ENCODE data around the gene ESPNL. TPM values are rescaled to one million over a fixed set of nuclear protein-coding genes. Genes with fewer than 3 reads are reported as not detected.

ESPNL gene
- total and polyA plus RNA-seq, 9 of the 15 experiments (the other 6 are each of a cell fraction or from before 2014, with no cell fraction given) = 0.03 to 0.09 (median 0.05) TPM; not detected in 3

GRCh38 chr2:238060542-238061314 is 39.4 kb upstream of the ESPNL start, which contains the start of gene SCLY (continued):
- TF ChIP-seq ZBTB40 (IDR thresholded peaks at IDR 0.05) = peak; percentile 92
- no peak for TF ChIP-seq ZBTB40 (CRISPR knock-in tag; IDR thresholded peaks at IDR 0.05)
- TF ChIP-seq FOXP4 (CRISPR knock-in tag; IDR thresholded peaks at IDR 0.05; ENCODE audit: borderline replicate concordance) = no peak
- peak; percentile 84 for TF ChIP-seq SP1 (CRISPR knock-in tag; IDR thresholded peaks at IDR 0.05)
- peak; percentile 10 for TF ChIP-seq DACH1 (IDR thresholded peaks at IDR 0.05; ENCODE audit: partially characterized antibody)
- peak; percentile 57 for TF ChIP-seq C11orf30 (IDR thresholded peaks at IDR 0.05; ENCODE audit: low read depth)
- peak; percentile 57 for TF ChIP-seq TBP (optimal IDR thresholded peaks at IDR 0.05; ENCODE audit: low read depth, low read length)
- peak; percentile 75 for TF ChIP-seq POLR2H (tag; IDR thresholded peaks at IDR 0.05; ENCODE audit: low read depth)
- TF ChIP-seq L3MBTL2 (IDR thresholded peaks at IDR 0.05) = peak; percentile 49; the same call in 1 of the 2 replicates
- peak; percentile 14; the same call in 1 of the 2 replicates for TF ChIP-seq HNRNPL (IDR thresholded peaks at IDR 0.05; ENCODE audit: low read depth, low read length)
- no peak for TF ChIP-seq ZHX1 (conservative IDR thresholded peaks at IDR 0.05; ENCODE audit: low read length)
- peak; percentile 18; the same call in 1 of the 2 replicates for TF ChIP-seq PML (IDR thresholded peaks at IDR 0.05; ENCODE audit: low read length)
